ENCODE results near the gene BCL2L12.

Gene BCL2L12

GRCh38 chr19:49692147-49692506, 26.4 kb downstream of the BCL2L12 start:
- H3K4me3 Mint-ChIP-seq, result no peak overlapping the region
- H3K27me3 Mint-ChIP-seq, result peaks cover 34% of the 10 kb centered on the region
- H3K36me3 Mint-ChIP-seq (ENCODE audit: insufficient read depth), result peaks cover 12% of the 10 kb centered on the region
- H3K4me1 Mint-ChIP-seq, result peaks cover 25% of the 10 kb centered on the region
- no peaks in the 10 kb centered on the region for H3K9me3 Mint-ChIP-seq
- no peak overlapping the region for H3K27ac Mint-ChIP-seq (ENCODE audit: low read depth)
- DNase-seq (ENCODE audit: low spot score in 2 of 2) (no peak), ATAC-seq (replicated peaks; ENCODE audit: extremely low read depth, poor library complexity, severe bottlenecking) (no peak)

DNA sequence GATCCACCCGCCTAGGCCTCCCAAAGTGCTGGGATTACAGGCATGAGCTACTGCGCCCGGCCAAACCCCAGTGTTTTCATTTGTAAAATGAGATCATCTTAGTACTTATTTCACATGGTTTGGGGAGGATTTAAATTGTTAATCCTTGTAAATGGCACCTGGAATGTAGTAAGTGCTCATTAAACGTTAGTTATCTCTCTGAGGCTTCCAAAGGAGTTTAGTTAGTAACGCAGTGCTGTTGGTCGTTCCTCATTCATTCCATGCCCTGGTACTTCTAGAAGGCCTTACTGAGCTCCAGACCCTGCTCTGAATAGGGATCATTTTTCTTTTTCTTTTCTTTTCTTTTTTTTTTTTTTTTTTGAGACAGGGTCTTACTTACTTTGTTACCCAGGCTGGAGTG, 30.4 kb downstream of the BCL2L12 start:
- no peak for ATAC-seq (replicated peaks; ENCODE audit: extremely low read depth, poor library complexity, severe bottlenecking)
- Mint-ChIP-seq H3K27me3 (peaks cover 28% of the 10 kb centered on the region), H3K27ac (ENCODE audit: low read depth) (no peak overlapping the region), H3K4me1 (peaks cover 1% of the 10 kb centered on the region), H3K4me3 (no peak overlapping the region), H3K36me3 (ENCODE audit: insufficient read depth) (peaks cover 2% of the 10 kb centered on the region), H3K9me3 (no peaks in the 10 kb centered on the region)
- no peak for DNase-seq (ENCODE audit: low spot score in 2 of 2)

- Mint-ChIP-seq H3K27me3 (peaks cover 25% of the 10 kb centered on the region), H3K4me3 (no peak overlapping the region), H3K27ac (ENCODE audit: low read depth) (no peak overlapping the region), H3K36me3 (ENCODE audit: insufficient read depth) (peaks cover 2% of the 10 kb centered on the region), H3K4me1 (no peaks in the 10 kb centered on the region), H3K9me3 (no peaks in the 10 kb centered on the region)
- no peak for DNase-seq (ENCODE audit: low spot score in 2 of 2)
- ATAC-seq (replicated peaks; ENCODE audit: extremely low read depth, poor library complexity, severe bottlenecking), result no peak
These were observed 31.1 kb downstream of the BCL2L12 start for GRCh38 chr19:49696865-49697264.

DNA sequence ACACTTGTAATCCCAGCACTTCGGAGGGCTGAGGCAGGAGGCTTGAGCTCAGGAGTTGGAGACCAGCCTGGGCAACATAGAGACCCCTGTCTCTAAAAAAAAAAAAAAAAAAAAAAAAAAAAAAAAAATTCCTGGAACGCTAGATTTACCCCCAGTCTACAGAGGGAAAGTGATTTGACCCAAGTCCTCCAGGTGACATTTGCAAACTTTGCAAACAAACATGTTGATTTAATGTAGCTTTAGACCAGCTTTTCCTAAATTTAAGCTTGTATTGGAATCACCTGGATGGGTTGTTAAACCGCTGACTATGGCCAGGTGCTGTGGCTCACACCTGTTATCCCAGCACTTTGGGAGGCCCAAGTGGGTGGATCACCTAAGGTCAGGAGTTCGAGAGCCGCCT, 33.6 kb downstream of the BCL2L12 start:
- peaks cover 22% of the 10 kb centered on the region for H3K27me3 Mint-ChIP-seq
- H3K9me3 Mint-ChIP-seq, result no peaks in the 10 kb centered on the region
- no peaks in the 10 kb centered on the region for H3K36me3 Mint-ChIP-seq (ENCODE audit: insufficient read depth)
- H3K4me3 Mint-ChIP-seq, result no peak overlapping the region
- no peak for DNase-seq (ENCODE audit: low spot score in 2 of 2)
- H3K27ac Mint-ChIP-seq (ENCODE audit: low read depth), result no peak overlapping the region
- H3K4me1 Mint-ChIP-seq, result no peaks in the 10 kb centered on the region
- ATAC-seq (replicated peaks; ENCODE audit: extremely low read depth, poor library complexity, severe bottlenecking), result no peak

DNA sequence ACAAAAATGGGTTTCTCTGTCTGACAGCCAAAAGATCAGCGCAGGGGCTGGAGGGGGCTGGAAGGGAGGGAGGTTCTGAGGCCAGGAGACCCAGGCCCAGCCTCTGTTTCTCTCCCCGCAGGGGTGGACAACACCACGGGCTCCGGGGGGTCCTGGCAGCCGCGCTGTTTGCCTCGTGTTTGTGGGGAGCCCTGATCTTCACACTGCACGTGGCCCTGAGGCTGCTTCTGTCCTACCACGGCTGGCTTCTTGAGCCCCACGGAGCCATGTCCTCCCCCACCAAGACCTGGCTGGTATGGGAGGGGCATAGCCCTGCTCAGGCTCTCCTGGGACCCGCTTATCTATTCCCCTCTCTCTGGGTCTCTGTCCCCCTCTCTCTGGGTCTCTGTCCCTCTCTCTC, 34.8 kb downstream of the BCL2L12 start:
- DNase-seq (ENCODE audit: low spot score in 2 of 2) (no peak), ATAC-seq (replicated peaks; ENCODE audit: extremely low read depth, poor library complexity, severe bottlenecking) (no peak)
- H3K36me3 Mint-ChIP-seq (ENCODE audit: insufficient read depth), result no peaks in the 10 kb centered on the region

DNA sequence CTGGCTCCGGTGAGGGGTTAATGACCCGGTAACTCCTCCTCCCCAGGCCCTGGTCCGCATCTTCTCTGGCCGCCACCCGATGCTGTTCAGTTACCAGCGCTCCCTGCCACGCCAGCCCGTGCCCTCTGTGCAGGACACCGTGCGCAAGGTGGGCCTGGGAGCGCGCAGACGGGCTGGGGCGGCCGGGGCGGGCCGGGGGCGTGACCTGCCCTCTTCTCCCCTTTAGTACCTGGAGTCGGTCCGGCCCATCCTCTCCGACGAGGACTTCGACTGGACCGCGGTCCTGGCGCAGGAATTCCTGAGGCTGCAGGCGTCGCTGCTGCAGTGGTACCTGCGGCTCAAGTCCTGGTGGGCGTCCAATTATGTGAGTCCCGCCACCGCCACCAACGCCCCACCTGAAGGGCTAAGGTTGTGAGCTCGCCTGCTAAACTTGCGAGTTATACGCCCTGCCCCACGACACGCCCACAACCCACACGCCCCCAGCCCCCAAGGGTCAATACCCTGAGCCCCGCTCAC, 35.6 kb downstream of the BCL2L12 start:
- H3K9me3 Mint-ChIP-seq, result no peaks in the 10 kb centered on the region
- H3K27me3 Mint-ChIP-seq, result peaks cover 22% of the 10 kb centered on the region
- ATAC-seq (replicated peaks; ENCODE audit: extremely low read depth, poor library complexity, severe bottlenecking) (no peak), DNase-seq (ENCODE audit: low spot score in 2 of 2) (no peak)
- H3K36me3 Mint-ChIP-seq (ENCODE audit: insufficient read depth), result no peaks in the 10 kb centered on the region
- no peaks in the 10 kb centered on the region for H3K4me1 Mint-ChIP-seq
- H3K27ac Mint-ChIP-seq (ENCODE audit: low read depth), result no peak overlapping the region
- H3K4me3 Mint-ChIP-seq, result no peak overlapping the region

More for the DNA sequence above, 34.8 kb downstream of the BCL2L12 start:
- Mint-ChIP-seq H3K27me3 (peaks cover 22% of the 10 kb centered on the region), H3K9me3 (no peaks in the 10 kb centered on the region), H3K4me3 (no peak overlapping the region), H3K27ac (ENCODE audit: low read depth) (no peak overlapping the region), H3K4me1 (no peaks in the 10 kb centered on the region)

GRCh38 chr19:49704888-49705642, 39.3 kb downstream of the BCL2L12 start:
- ATAC-seq (replicated peaks; ENCODE audit: extremely low read depth, poor library complexity, severe bottlenecking) (no peak), DNase-seq (ENCODE audit: low spot score in 2 of 2) (no peak)
- Mint-ChIP-seq H3K9me3 (no peaks in the 10 kb centered on the region), H3K36me3 (ENCODE audit: insufficient read depth) (no peaks in the 10 kb centered on the region), H3K4me3 (no peak overlapping the region), H3K27me3 (peaks cover 41% of the 10 kb centered on the region), H3K4me1 (no peaks in the 10 kb centered on the region), H3K27ac (ENCODE audit: low read depth) (no peak overlapping the region)

GRCh38 chr19:49705919-49706318, 40.2 kb downstream of the BCL2L12 start:
- no peak for DNase-seq (ENCODE audit: low spot score in 2 of 2)
- no peak for ATAC-seq (replicated peaks; ENCODE audit: extremely low read depth, poor library complexity, severe bottlenecking)
- Mint-ChIP-seq H3K36me3 (ENCODE audit: insufficient read depth) (no peaks in the 10 kb centered on the region), H3K27me3 (peaks cover 41% of the 10 kb centered on the region), H3K4me1 (no peaks in the 10 kb centered on the region), H3K4me3 (no peak overlapping the region), H3K27ac (ENCODE audit: low read depth) (no peak overlapping the region), H3K9me3 (no peaks in the 10 kb centered on the region)

DNA sequence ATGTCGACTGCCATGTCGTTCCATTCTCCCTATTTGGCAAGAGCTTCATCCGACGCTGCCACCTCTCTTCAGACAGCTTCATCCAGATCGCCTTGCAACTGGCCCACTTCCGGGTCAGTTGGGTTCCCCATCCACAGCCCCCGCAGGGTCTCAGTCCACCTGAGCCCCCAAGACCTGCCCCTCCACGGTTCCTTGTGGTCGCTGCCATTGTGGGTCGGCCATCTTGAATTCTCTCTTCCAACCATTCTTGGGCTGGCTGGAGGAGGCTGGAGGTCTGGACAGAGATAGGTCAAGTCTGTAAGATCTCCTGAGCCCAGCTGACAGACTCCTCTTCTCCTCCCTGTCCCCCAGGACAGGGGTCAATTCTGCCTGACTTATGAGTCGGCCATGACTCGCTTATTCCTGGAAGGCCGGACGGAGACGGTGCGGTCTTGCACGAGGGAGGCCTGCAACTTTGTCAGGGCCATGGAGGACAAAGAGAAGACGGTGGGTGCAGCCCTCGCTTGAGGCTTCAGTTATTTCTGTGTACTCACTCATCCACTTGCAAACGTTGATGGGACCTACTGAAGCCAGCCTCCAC, 44.7 kb downstream of the BCL2L12 start:
- no peak for ATAC-seq (replicated peaks; ENCODE audit: extremely low read depth, poor library complexity, severe bottlenecking)
- peaks cover 36% of the 10 kb centered on the region for H3K27me3 Mint-ChIP-seq
- H3K4me1 Mint-ChIP-seq, result no peaks in the 10 kb centered on the region
- no peak overlapping the region for H3K4me3 Mint-ChIP-seq
- DNase-seq (ENCODE audit: low spot score in 2 of 2), result no peak
- no peaks in the 10 kb centered on the region for H3K36me3 Mint-ChIP-seq (ENCODE audit: insufficient read depth)
- no peak overlapping the region for H3K27ac Mint-ChIP-seq (ENCODE audit: low read depth)
- H3K9me3 Mint-ChIP-seq, result no peaks in the 10 kb centered on the region

- H3K27ac Mint-ChIP-seq (ENCODE audit: low read depth), result no peak overlapping the region
- H3K36me3 Mint-ChIP-seq (ENCODE audit: insufficient read depth), result no peaks in the 10 kb centered on the region
- DNase-seq (ENCODE audit: low spot score in 2 of 2) (no peak), ATAC-seq (replicated peaks; ENCODE audit: extremely low read depth, poor library complexity, severe bottlenecking) (no peak)
- H3K4me3 Mint-ChIP-seq, result no peak overlapping the region
- H3K27me3 Mint-ChIP-seq, result peaks cover 30% of the 10 kb centered on the region
- H3K9me3 Mint-ChIP-seq, result no peaks in the 10 kb centered on the region
- H3K4me1 Mint-ChIP-seq, result peaks cover 2% of the 10 kb centered on the region
These were observed 46.7 kb downstream of the BCL2L12 start for GRCh38 chr19:49712397-49712859.

GRCh38 chr19:49713236-49713845, 47.6 kb downstream of the BCL2L12 start:
- DNase-seq (ENCODE audit: low spot score in 2 of 2), result no peak
- peak overlapping the region; percentile 55 for H3K27ac Mint-ChIP-seq (ENCODE audit: low read depth)

DNA sequence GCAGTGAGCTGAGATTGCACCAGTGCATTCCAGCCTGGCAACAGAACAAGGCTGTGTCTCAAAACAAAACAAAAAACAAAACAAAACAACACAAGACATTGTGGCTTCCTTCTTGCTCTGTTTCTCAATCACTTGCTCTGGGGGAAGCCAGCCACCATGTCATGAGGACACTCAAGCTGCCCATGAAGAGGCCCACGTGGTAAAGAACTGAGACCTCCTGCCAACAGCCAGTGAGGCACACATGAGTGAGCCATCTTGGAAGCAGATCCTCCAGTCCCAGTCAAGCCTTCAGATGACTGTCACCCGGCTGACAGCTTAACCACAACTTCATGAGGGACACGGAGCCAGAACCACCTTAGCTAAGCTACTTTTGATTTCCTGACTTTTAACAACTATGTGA, 50.4 kb downstream of the BCL2L12 start:
- no peak overlapping the region for H3K4me3 Mint-ChIP-seq
- no peak overlapping the region for H3K27ac Mint-ChIP-seq (ENCODE audit: low read depth)
- no peak for DNase-seq (ENCODE audit: low spot score in 2 of 2)
- no peak for ATAC-seq (replicated peaks; ENCODE audit: extremely low read depth, poor library complexity, severe bottlenecking)
- H3K27me3 Mint-ChIP-seq, result peaks cover 7% of the 10 kb centered on the region
- no peaks in the 10 kb centered on the region for H3K9me3 Mint-ChIP-seq
- H3K36me3 Mint-ChIP-seq (ENCODE audit: insufficient read depth), result peaks cover 5% of the 10 kb centered on the region
- H3K4me1 Mint-ChIP-seq, result peaks cover 7% of the 10 kb centered on the region

More at GRCh38 chr19:49713236-49713845, 47.6 kb downstream of the BCL2L12 start:
- Mint-ChIP-seq H3K4me3 (no peak overlapping the region), H3K27me3 (peaks cover 28% of the 10 kb centered on the region), H3K36me3 (ENCODE audit: insufficient read depth) (peaks cover 2% of the 10 kb centered on the region), H3K9me3 (no peaks in the 10 kb centered on the region), H3K4me1 (peaks cover 7% of the 10 kb centered on the region)
- ATAC-seq (replicated peaks; ENCODE audit: extremely low read depth, poor library complexity, severe bottlenecking), result no peak

DNA sequence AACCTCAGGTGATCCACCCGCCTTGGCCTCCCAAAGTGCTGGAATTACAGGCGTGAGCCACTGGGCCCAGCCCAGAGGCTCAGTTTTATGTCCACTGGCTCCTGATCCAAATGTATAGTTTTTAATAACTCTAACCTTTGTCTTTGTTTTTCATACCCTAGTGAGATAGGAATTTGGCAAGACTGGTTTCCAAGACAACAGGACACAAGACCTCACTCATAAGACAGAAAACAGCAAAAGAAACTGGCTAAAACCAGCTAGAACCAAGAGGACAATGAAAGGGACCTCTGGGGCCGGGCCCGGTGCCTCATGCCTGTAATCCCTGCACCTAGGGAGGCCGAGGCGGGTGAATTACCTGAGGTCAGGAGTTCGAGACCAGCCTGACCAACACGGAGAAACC, 52.8 kb downstream of the BCL2L12 start:
- DNase-seq (ENCODE audit: low spot score in 2 of 2), result no peak

More for the DNA sequence above, 52.8 kb downstream of the BCL2L12 start:
- Mint-ChIP-seq H3K4me1 (peaks cover 7% of the 10 kb centered on the region), H3K4me3 (peak overlapping the region; percentile 60), H3K9me3 (no peaks in the 10 kb centered on the region), H3K36me3 (ENCODE audit: insufficient read depth) (peaks cover 6% of the 10 kb centered on the region), H3K27ac (ENCODE audit: low read depth) (peak overlapping the region; percentile 41), H3K27me3 (no peaks in the 10 kb centered on the region)
- no peak for ATAC-seq (replicated peaks; ENCODE audit: extremely low read depth, poor library complexity, severe bottlenecking)

All from central memory CD8-positive, alpha-beta T cell (primary cell).